PC-9 (cell line): Measurements from ENCODE around the gene RNF169. TPM values are rescaled to one million over a fixed set of nuclear protein-coding genes. Genes with fewer than 3 reads are reported as not detected.

Source experiments
- BruUV-seq: library from RNA; stranded (reverse); fragments of 400-500 nt; replicated peaks from 2 replicates; lab custom pipeline; 2021; lab: Mats Ljungman, UMichigan
- CTCF ChIA-PET: fragments of 300-600 bp; sonication (Branson Sonifier 250); formaldehyde crosslinking; loops from one replicate; lab custom pipeline; 2022; ENCODE audit warnings: antibody characterized with exemption; lab: Charles Lee
- POLR2A ChIA-PET: fragments of 300-600 bp; sonication (Branson Sonifier 250); formaldehyde crosslinking; loops from one replicate; lab custom pipeline; 2022; ENCODE audit warnings: antibody characterized with exemption; ENCODE audit not compliant: unreplicated experiment; lab: Charles Lee
- DNase-seq, 2 experiments: peaks; one replicate each; pipeline versions ENCODE4 v3.0.0 to v3.0.0-alpha.2; 2015 to 2022; ENCODE audit warnings: mixed read lengths in 1 of 2
- H2AFZ ChIP-seq: fragments of 200-600 bp; sonication (generic); 2 replicates; pipeline ENCODE4 v1.8.1; 2017; ENCODE audit warnings: antibody characterized with exemption
- H3F3A ChIP-seq: fragments of 200-600 bp; sonication (generic); 2 replicates; pipeline ENCODE4 v1.8.1; 2017; ENCODE audit warnings: antibody characterized with exemption, mild to moderate bottlenecking, low read depth; ENCODE audit not compliant: insufficient read depth
- H3K27ac ChIP-seq: fragments of 200-600 bp; sonication (generic); 2 replicates; pipeline ENCODE4 v1.6.1; 2016; ENCODE audit warnings: mixed run types
- H3K27me3 ChIP-seq: fragments of 200-600 bp; sonication (generic); 2 replicates; pipeline ENCODE4 v1.6.1; 2016; ENCODE audit warnings: low read depth, mixed run types; ENCODE audit not compliant: insufficient read depth
- H3K36me3 ChIP-seq: fragments of 200-600 bp; sonication (generic); 2 replicates; pipeline ENCODE4 v1.6.1; 2016; ENCODE audit warnings: low read depth, mixed run types
- H3K4me1 ChIP-seq: fragments of 200-600 bp; sonication (generic); replicated peaks from 2 replicates; pipeline ENCODE4 v1.6.1; 2016; ENCODE audit warnings: mixed run types; ENCODE audit not compliant: insufficient read depth
- H3K4me2 ChIP-seq: fragments of 200-600 bp; sonication (generic); 2 replicates; pipeline ENCODE4 v1.6.1; 2017; ENCODE audit warnings: mixed run types
- H3K4me3 ChIP-seq: fragments of 200-600 bp; sonication (generic); 2 replicates; pipeline ENCODE4 v1.6.1; 2016; ENCODE audit warnings: mixed run types
- H3K79me2 ChIP-seq: fragments of 200-600 bp; sonication (generic); 2 replicates; pipeline ENCODE4 v1.6.1; 2017; ENCODE audit warnings: low read depth, mixed run types
- H3K9me2 ChIP-seq: fragments of 200-600 bp; sonication (generic); 2 replicates; pipeline ENCODE4 v1.8.1; 2017; ENCODE audit warnings: mild to moderate bottlenecking; ENCODE audit not compliant: insufficient read depth
- H3K9me3 ChIP-seq: fragments of 200-600 bp; sonication (generic); 2 replicates; pipeline ENCODE4 v1.8.1; 2016; ENCODE audit warnings: low read depth; ENCODE audit not compliant: insufficient read depth
- H4K20me1 ChIP-seq: fragments of 200-600 bp; sonication (generic); 2 replicates; pipeline ENCODE4 v1.8.1; 2017; ENCODE audit not compliant: insufficient read depth
- EZH2 ChIP-seq: fragments of 200-600 bp; sonication (generic); IDR thresholded peaks from 2 replicates; pipeline ENCODE4 v1.8.0; 2017; ENCODE audit warnings: antibody characterized with exemption, low read depth
- intact Hi-C: fragments of 100-400 bp; cut with micrococcal nuclease; formaldehyde crosslinking; loops from one replicate; pipeline ENCODE4 v1.10.0; 2022; ENCODE audit not compliant: unreplicated experiment
- total RNA-seq: library from RNA; stranded (reverse); gene quantifications from 2 replicates; pipeline ENCODE4 v1.2.3, GENCODE V29; 2021
- TF ChIP-seq, protein P1 (sequence below): fragments of 200-600 bp; sonication (generic); conservative IDR thresholded peaks from 2 replicates; pipeline ENCODE4 v1.6.1; 2017; ENCODE audit warnings: mixed run types, antibody characterized with exemption, mild to moderate bottlenecking, moderate library complexity

The RNF169 gene
- total RNA-seq, 1 experiment from 2014 or later, result 36.5 TPM

DNA sequence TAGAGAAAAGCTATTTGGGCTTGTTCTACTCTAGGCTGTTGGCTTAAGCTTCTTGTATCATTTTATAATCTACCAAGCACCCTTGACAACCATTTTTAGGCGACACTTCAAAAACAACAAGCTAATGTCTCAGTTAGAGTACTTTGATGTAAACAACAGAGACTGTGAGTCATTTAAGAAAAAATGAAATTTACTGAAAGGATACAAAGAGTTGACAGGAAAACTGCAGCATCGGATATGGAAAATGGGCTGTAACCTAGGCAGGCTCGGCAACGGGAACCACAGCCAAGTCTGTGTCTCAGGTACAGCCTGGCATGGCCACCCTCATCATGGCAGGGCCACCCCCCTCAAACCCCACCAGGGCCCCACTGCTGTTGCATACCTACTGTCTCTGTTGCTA, 4.4 kb upstream of the RNF169 start:
- intact Hi-C loops, result loop anchor here (5.0 kb wide), 1 partner anchor 112 kb away; no protein-coding TSS in a partner anchor
- H3K27me3 ChIP-seq, result no peaks in the 10 kb centered on the region
- no peak for TF ChIP-seq EZH2
- TF ChIP-seq, protein P1, sequence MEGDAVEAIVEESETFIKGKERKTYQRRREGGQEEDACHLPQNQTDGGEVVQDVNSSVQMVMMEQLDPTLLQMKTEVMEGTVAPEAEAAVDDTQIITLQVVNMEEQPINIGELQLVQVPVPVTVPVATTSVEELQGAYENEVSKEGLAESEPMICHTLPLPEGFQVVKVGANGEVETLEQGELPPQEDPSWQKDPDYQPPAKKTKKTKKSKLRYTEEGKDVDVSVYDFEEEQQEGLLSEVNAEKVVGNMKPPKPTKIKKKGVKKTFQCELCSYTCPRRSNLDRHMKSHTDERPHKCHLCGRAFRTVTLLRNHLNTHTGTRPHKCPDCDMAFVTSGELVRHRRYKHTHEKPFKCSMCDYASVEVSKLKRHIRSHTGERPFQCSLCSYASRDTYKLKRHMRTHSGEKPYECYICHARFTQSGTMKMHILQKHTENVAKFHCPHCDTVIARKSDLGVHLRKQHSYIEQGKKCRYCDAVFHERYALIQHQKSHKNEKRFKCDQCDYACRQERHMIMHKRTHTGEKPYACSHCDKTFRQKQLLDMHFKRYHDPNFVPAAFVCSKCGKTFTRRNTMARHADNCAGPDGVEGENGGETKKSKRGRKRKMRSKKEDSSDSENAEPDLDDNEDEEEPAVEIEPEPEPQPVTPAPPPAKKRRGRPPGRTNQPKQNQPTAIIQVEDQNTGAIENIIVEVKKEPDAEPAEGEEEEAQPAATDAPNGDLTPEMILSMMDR, result no peak
- no peaks in the 10 kb centered on the region for H3K9me2 ChIP-seq
- H3F3A ChIP-seq, result peaks cover 4% of the 10 kb centered on the region; the same call in 1 of the 2 replicates
- POLR2A ChIA-PET, result no interaction called here
- no TSS peak for BruUV-seq
- no peak overlapping the region for H3K27ac ChIP-seq
- H4K20me1 ChIP-seq, result no peaks in the 10 kb centered on the region
- no peaks in the 10 kb centered on the region for H3K36me3 ChIP-seq
- no peaks in the 10 kb centered on the region; the same call in 1 of the 2 replicates for H3K9me3 ChIP-seq
- no peak overlapping the region for H3K4me3 ChIP-seq
- no peak overlapping the region for H2AFZ ChIP-seq
- CTCF ChIA-PET, result interaction anchor here (0.6 to 0.7 kb wide), 2 partner anchors 42 to 140 kb away, joined by 3 to 7 read pairs; no protein-coding TSS in a partner anchor
- no peak overlapping the region for H3K4me2 ChIP-seq
- peaks cover 11% of the 10 kb centered on the region for H3K4me1 ChIP-seq
- no peak for DNase-seq
- H3K79me2 ChIP-seq, result peaks cover 1% of the 10 kb centered on the region

DNA sequence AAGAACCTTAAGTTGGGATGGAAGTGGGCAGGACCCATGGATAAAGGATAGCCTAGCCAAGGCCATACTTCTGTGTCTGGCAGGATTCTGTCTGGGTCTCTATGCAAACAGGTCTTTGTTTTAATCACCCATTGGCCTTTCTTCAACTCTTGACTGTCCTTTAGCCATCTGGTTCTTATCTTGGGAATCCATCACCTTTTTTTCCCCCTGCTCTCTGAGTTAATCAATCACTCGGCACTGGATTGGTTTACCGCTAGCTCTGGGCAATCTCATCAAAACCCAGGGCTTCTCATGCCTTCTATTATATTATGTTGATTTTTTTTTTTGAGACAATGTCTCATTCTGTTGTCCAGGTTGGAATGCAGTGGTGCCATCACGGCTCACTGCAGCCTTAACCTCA, 1.8 kb upstream of the RNF169 start:
- Histone ChIP-seq H4K20me1 (no peaks in the 10 kb centered on the region), H3K9me3 (no peaks in the 10 kb centered on the region), H3K36me3 (peaks cover 6% of the 10 kb centered on the region; the same call in 1 of the 2 replicates), H3K4me2 (no peak overlapping the region), H3K27me3 (no peaks in the 10 kb centered on the region), H3K79me2 (peaks cover 27% of the 10 kb centered on the region), H3F3A (peaks cover 7% of the 10 kb centered on the region; the same call in 1 of the 2 replicates), H3K9me2 (no peaks in the 10 kb centered on the region), H3K4me3 (no peak overlapping the region), H2AFZ (no peak overlapping the region), H3K27ac (no peak overlapping the region), H3K4me1 (peaks cover 26% of the 10 kb centered on the region)
- no TSS peak for BruUV-seq
- intact Hi-C loops, result no loop called here
- DNase-seq, result no peak
- POLR2A ChIA-PET, result no interaction called here
- TF ChIP-seq, protein P1, result no peak
- no peak for TF ChIP-seq EZH2
- CTCF ChIA-PET, result no interaction called here

DNA sequence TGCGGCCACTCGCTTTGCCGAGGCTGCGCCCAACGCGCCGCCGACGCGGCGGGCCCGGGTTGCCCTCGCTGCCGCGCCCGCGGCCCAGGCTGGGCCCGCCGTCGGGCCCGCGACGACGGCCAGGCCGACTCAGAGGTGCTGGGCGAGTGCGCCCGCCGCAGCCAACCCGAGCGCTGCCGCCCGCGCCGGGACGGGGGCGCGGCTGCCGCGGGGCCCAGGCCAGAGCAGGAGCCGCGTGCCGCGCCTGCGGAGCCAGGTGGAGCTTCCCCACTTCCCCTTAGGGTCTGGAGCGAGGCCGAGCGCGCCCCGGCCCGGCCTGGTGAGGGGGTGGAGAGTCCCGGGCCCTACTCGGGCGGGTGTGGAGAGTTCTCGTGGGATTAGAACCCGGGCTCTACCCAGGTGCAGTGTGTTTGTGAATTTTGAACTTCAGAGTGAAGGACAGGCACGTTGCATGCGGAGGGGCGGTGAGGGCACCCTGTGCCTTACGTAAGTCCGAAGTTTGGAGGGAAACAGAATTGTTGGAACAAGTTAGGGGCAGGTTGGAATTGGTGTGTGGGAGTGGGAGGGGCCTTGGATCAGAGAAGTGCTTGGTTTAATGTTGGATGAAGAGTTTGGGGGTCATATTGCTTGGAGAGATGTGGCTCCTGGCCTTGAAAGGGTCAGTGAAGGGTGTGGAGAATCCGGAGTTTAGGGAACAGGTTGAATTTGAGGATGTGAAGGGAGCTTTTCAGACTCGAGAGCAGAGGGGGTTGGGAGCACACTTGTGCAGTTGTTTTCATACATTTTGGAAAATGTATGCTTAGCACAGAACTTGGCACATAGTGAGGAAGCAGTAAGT, 697 bp downstream of the RNF169 start:
- peak overlapping the region; percentile 83 for H3K4me2 ChIP-seq
- no peaks in the 10 kb centered on the region for H3K9me2 ChIP-seq
- H3K79me2 ChIP-seq, result peaks cover 52% of the 10 kb centered on the region
- peaks cover 47% of the 10 kb centered on the region for H3K4me1 ChIP-seq
- peaks cover 18% of the 10 kb centered on the region for H3F3A ChIP-seq
- TF ChIP-seq, protein P1, result no peak
- no peak for TF ChIP-seq EZH2
- H2AFZ ChIP-seq, result peak overlapping the region; percentile 84
- peaks cover 6% of the 10 kb centered on the region; the same call in 1 of the 2 replicates for H3K36me3 ChIP-seq
- POLR2A ChIA-PET, result interaction anchor here (0.6 kb wide), 1 partner anchor 157 kb away, joined by 8 read pairs; no protein-coding TSS in a partner anchor
- H3K4me3 ChIP-seq, result peak overlapping the region; percentile 65
- no peaks in the 10 kb centered on the region for H4K20me1 ChIP-seq
- CTCF ChIA-PET, result interaction anchor here (0.6 kb wide), 4 partner anchors 10 to 1340 kb away, joined by 3 to 5 read pairs (median 4); no protein-coding TSS in a partner anchor
- peak overlapping the region; percentile 64 for H3K27ac ChIP-seq
- no peaks in the 10 kb centered on the region for H3K27me3 ChIP-seq
- BruUV-seq, result no TSS peak
- peak; percentile 51 to 55 for DNase-seq
- intact Hi-C loops, result no loop called here
- no peaks in the 10 kb centered on the region for H3K9me3 ChIP-seq
